ENCODE data around the gene ATP9B.

The ATP9B gene

DNA sequence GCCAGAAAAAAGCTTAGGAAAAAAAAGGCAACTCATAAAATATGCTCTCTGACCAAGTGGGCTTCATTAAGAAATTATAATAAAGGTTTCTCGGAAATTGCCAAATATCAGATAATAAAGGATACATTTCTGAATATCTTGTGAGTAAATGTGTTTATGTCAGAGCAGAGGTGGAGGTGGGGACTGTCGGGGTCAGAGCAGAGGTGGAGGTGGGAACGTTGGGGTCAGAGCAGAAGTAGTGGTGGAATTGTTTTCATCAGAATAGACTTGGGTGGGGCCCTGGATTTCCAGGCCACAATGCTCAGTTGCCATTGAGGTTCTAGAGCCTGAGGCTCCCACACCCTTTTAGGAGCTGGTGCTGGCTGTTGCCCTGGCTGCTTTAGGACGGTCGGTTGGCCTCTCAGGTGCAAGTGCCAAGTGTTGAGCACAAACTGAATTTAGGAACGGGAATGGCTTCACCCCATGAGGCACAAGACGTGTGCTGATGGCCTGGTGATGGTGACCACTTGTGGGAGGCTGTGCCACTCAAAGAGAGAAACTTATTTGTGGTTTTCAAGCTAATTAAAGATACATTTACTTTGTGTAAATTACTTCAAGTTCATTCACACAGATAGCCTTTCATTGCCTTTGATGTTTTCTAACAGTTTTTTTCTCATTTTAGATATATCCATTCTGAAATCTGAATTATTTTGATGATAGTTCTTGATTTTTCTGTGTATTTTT, 131.5 kb downstream of the ATP9B start:
- no peak for DNase-seq

GRCh38 chr18:79203017-79203605, 133.9 kb downstream of the ATP9B start:
- DNase-seq, result no peak

- no peak for DNase-seq
Measured at GRCh38 chr18:79204889-79205807, 136.0 kb downstream of the ATP9B start.

DNA sequence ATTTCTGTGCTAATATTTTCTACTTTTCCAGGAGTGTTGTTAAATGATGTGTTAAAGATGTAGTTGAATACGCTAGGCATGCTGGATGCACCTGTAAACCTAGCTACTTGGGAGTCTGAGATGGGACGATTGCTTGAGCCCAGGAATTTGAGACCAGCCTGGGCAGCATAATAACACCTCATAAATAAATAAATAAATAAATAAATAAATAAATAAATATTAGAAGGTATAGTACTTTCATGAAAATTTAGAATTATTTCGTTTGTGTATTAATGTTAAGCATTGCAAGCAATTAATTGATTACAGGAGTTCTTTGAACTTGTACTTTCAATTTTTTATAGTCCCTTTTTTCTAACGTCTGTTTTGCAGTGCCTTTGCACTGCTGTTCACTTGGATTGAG, 137.2 kb downstream of the ATP9B start:
- no peak for DNase-seq

DNA sequence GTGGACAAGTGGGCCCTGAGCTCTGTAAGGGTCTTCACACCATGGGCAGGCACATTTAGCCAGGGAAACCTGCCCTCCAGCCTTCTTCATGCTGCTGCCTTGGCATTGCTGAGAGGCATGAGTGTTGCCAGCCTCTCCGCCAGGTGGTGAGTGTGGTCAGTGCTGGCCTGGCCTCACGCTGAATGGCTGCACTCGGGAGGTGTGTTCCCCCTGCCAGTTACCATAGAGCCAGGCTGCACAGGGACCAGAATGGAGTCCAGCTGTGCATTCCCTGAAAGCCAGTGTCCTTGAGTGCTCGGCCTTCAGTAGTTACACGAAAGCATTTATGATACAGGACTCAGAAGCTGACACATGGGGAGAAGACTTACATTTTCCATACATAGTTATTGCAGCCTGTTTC, 139.7 kb downstream of the ATP9B start:
- no peak for DNase-seq

DNA sequence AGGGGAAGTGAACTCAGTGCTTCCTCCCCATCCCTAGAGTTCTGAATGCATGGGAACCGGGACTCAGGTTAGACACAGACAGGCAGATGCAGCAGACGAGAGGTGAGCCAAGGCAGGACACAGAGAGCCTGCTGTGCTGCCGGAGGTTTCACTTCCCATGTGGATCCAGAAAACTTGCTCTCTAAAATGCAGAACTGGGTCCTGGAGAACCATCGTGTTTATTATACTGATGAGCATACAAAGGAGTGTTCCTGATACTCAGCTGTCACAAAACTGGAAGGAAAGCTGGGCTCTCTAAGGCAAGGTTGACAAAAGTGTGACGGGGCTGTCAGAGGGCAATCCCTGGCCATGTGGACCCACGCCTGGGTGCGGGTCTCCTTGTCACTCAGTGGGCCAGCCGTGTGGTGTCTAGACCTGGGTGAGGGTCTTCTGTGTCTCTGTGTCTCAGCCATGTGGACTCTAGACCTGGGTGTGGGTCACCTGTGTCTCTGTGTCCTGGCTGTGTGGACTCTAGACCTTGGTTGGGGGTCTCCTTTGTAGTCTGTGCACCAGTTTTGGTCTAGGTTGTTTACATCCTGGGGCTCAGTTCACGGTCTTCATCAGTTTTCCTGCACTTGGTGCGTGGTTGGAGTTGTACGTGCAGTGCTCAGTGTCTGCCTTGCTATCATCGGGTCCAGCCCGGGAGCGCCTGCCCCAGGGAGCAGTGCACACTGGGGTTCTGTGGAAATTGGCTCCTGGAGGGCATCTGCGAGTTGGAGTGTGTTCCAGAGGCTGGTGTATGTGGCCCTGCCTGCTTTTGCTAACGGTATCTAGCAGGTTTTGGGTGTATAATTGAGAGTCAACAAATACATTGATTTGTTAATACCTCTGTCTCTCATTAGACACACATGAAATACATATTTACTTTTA, 141.1 kb downstream of the ATP9B start:
- DNase-seq, result no peak

DNA sequence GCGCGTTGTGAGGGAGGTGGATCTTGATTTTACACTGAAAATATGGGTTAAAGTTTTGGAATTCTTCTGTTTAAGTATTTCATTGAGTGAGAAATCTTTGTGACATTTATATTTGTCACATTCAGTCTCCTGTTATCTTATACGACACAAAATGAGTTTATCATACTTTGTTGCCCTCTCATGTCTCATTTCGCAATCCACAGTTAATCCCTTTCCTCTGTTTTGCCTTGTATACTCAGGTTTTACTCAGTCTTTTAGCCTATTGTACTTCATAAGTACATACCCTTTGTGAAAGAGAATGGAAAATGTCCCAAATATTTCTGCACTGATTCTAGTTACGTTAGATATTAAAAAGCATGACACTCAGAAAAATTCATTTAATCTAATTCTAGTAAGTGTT, 142.7 kb downstream of the ATP9B start:
- DNase-seq, result no peak

DNA sequence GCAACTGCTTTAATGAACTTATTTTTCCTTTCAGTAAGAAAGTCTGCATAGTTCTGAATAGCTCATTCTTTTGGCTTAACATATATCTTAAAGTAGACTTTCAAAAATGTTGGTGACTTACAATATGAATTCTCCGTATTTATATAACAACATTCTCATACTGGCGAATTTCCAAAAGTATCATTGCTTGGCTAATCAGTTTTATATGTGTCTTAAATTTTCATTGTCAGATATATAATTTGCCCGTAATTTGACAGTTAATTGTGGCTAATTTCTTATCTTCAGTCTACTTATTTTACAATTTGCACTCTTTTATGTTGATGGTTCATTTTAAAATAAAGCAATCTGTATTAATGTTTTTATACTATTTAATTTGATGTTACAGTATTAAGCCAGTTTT, 144.9 kb downstream of the ATP9B start:
- no peak for DNase-seq

GRCh38 chr18:79216176-79216575, 147.0 kb downstream of the ATP9B start:
- DNase-seq, result no peak

GRCh38 chr18:79217979-79218604, 148.9 kb downstream of the ATP9B start:
- DNase-seq, result no peak

- no peak for DNase-seq
Measured at GRCh38 chr18:79218605-79219190, 149.5 kb downstream of the ATP9B start.

DNA sequence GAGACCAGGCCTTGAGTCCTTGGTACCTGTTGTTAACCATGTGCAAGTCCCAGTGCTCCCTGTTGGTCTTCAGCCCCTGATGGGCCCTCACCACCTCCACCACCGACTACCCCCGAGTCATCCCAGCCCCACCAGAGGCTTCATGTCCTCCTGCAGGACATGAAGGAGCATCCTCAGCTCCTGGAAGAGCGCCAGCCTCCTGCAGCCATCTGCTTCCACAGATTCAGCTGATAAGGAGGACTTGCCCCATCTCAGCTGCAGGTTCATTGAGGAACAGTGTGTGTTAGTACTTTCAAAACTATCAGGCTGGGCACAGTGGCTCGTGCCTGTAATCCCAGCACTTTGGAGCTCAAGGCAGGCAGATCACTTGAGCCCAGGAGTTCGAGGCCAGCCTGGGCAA, 151.9 kb downstream of the ATP9B start:
- DNase-seq, result no peak

DNA sequence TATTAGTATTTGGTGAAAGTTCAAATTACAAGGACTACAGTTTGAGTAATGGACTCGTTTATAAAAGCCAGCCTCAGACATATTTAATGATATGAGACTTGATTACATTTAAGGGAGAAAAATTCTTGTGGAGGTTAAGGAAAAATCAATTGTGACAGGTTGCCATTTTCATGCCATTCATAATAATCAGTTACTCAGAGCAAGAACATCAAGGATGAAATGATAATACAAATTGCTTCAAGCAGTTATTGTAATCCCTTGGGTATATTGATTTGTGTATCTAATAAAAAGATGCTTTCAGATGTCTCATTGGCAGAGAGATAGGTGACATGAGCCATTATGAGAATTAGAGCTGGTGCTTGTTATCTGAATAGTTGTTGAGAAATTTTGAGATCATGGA, 153.6 kb downstream of the ATP9B start:
- DNase-seq, result no peak

GRCh38 chr18:79223431-79223830, 154.2 kb downstream of the ATP9B start:
- DNase-seq, result no peak

DNA sequence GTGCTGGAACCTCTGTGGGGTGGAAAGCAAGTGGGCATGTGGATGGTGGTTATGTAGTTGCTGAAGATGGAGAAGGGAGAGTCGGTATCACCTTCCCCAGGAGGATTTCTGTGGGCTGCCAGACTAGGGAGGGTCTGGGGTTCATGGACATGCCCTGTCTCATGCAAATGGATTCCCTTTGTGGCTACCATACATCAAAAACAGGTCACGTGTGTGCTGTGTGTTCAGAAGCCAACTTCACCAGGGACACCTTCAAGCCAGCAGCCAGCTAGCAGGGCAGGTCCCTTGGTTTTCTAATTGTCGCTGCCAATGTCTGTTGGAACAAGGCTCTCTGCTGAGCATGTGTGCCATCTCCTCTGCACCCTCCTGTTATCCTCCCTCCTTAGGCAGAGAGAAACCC, 155.2 kb downstream of the ATP9B start:
- DNase-seq, result no peak

- no peak for DNase-seq
Measured at GRCh38 chr18:79227621-79228020, 158.4 kb downstream of the ATP9B start.

DNA sequence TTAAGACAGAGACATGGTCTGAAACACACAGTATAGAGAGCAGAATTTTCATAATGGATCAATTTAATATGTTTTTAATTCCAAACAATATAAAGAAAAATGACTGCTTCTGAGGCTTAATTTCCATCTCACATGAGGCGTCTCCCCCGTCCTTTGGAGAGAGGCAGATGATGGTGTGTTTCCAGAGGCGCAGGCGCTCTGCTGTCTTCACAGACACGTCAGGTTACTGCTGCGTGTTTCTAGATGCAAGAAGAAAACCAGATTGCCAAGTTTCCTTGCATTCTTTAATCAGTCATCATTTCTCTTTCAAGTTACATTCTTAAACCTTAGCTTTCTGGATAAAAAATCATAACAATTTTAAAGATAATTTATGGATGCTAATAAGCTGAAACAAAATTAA, 160.2 kb downstream of the ATP9B start:
- DNase-seq, result no peak

DNA sequence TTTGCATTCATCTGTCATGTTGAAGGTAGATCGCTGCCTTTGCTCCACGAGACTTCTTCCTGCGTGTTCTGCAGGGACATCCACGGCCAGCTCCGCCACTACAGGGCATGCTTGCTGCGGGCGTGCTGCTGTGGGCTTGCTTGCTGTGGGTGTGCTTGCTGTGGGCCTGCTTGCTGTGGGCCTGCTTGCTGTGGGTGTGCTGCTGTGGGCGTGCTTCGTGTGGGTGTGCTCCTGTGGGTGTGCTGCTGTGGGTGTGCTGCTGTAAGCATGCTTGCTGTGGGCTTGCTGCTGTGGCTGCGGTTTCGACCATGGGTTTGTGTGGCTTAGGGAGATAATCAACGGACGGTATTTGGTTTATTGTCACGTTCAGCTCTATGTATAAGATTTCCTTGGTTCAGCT, 165.2 kb downstream of the ATP9B start:
- no peak for DNase-seq

DNA sequence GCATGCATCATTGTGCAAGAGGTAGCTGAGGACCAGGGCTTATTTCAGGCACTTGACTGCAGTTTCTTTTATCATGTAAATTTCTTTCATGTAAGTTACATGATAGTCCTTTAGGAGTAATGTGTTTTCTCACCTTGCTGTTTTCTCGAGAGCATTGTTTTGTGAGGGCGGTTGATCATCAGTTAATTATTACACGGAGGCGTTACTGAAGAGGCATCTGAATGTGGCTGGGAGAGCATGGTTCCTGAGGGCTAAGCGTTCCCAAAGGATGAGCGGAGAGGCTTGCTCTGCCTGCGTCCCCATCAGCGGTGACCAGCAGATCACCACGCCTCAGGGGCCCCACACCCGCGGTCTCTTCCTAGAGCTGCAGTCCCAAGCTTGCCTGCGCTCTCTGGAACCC, 170.4 kb downstream of the ATP9B start:
- no peak for DNase-seq

DNA sequence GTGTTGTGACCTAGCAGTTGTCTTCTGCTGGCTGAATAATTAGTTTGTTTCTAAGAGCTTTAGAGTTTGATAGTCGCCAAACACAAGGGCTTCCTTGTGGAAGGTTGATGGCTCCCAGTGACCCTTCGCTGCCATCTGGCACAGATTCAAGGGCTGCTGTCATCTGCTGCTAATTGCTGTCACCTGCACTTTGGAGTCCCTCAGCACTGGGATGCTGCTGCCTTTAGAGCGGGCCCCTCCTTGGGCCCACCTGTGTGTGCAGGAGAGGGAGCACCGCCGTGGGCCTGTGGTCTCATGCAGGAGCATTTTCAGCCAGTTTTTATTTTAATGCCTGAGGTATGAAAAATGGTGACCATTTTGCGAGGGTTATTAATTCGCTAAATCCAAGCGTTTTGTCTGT, 172.6 kb downstream of the ATP9B start:
- DNase-seq, result no peak

DNA sequence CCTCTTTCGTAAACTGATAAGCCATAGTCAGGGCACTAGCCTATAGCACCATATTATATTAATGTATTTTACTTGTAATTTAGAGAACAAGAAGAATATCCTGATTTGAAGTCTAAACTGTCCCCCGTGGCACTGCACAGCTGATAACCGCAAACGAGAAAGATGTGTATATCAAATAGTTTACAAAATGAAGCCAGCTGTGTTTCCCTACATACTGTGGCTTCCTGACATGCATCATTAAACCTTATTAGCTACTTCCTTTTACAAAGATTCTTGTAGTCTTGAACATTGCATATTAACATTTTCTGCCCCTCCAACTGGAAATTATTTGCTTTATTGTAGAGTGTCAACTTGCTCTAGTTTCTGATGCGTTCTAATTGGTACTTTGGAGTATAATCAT, 173.1 kb downstream of the ATP9B start:
- DNase-seq, result no peak

DNA sequence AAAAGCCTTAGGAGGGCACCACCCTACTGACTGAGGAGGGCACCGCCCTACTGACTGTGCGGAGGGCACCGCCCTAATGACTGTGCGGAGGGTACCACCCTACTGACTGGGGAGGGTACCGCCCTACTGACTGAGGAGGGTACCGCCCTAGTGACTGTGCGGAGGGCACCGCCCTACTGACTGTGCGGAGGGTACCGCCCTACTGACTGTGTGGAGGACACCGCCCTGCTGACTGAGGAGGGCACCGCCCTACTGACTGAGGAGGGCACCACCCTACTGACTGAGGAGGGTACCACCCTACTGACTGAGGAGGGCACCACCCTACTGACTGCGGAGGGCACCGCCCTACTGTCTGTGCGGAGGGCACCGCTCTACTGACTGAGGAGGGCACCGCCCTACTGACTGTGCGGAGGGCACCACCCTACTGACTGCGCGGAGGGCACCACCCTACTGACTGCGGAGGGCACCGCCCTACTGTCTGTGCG, 176.4 kb downstream of the ATP9B start:
- DNase-seq, result no peak

All from NCI-H187 treated with DMSO at 0.1 percent for 48 hours (cell line).